HG02623 (cell line): ENCODE measurements around the gene ARAP1.

Source experiments
- ATAC-seq: cut with Tn5 transposase; IDR thresholded peaks from one replicate; pipeline ENCODE4 v1.9.1; 2021; ENCODE audit warnings: moderate library complexity; ENCODE audit not compliant: unreplicated experiment

Gene ARAP1

DNA sequence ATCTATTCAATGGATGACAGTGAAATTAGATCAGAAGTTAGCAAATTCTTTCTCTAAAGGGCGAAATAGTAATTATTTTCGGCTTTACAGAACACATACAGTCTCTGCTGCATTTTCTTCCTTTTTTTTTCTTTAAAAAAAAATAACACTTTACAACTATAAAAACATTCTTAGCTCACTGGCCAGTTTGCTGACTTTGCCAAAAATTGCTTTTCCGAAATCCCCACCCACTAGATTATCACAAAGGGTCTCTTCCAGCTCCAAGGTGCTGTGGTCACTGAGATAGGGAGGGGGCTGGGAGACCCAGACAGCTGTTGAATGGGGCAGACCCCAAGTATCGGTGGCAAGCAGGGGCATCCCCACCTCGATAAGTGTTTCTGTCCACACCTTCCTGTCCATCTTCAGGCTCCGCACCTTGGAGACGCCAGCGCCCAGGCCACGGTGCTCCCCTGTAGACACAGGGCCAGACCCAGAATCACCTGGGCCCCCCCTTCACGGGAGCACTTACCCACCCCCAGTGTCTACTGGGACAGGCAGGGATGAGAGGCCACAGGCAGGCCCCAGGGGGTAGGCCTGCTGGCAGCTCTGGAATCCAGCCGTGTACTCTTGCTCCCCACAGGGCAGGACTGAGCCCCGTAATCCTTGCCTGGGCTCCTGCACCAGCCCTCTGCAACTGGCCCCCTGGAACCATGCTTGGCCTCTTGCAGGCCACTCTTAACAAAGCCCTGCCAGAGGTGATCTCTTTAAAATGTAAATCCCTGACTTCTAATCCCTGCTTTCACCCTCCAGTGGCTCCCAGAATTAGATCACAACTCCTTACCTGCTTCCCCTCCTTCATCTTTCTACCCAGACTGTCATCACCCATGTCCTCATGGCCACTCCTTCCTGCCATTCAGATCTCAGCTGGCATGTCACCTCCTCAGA is 46.5 kb downstream of the ARAP1 start:
- no peak for ATAC-seq

GRCh38 chr11:72704783-72705265 is 47.4 kb downstream of the ARAP1 start:
- no peak for ATAC-seq

- no peak for ATAC-seq
These were observed 48.0 kb downstream of the ARAP1 start for GRCh38 chr11:72704028-72704782.

DNA sequence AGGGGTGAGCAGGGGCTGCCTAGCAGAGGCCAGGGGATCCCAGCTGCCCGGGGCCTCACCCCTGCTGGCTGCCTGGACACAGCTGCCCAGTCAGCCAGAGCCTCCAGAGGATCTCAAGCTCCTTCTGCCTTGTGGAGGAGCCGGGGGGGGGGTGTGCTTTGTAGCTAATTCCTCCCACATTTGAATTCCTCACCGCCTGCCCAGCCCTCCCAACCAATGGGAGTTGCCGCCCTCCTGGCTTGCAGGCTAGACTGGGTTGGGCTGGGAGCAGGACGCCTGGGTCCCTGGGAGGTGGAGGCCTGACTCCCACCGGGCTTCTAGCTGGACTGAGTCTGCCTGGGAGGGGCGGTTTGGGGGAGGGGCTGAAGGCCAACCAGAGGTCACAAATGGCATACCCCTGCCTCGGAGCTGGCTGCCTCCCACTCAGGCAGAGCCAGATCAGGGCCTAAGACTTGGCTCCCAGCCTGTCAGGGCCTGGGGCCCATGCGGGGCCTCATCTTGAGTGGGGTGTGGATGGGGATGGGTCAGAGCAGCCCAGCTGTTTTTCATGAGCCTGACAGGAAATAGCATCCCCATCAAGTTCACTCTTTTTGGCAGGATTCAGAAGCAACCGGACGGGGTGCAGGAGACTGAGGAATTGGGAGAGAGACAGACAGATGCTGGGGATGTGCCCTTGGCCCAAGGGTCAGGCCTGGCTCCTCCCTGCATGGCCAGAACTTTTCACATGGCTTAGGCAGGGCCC is 48.8 kb downstream of the ARAP1 start:
- ATAC-seq: no peak

DNA sequence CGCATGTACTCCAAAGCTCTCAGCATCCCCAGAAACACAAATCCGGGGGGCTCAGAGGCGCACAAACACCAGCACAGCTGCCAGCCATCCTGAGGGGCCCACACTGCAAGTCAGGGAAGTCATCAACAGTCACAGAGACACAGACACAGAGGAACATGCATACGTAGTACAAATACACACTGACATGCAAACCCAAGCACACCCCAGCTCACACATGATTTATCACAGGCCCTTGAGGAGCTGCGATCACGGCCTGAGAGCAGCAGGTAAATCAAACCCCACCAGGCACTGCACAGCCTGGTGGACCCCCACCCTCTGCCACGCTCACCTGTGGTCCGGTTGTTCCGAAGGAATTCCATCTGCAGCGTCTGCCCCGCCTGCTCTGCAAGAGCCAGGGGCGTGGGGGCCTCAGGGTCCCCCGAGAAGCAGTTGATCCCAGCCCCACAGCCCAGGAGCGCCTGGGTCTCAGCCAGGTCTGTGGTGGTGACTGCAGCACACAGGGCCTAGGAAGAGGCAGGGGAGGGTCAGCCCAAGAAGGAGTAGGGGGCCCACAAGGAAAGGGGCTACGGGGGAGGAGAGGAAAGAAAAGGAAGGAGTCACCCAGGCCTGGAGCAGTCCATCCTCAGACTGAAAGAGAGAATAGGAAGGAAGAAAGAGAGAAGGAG is 49.5 kb downstream of the ARAP1 start:
- no peak for ATAC-seq

GRCh38 chr11:72702096-72702495 is 50.1 kb downstream of the ARAP1 start:
- no peak for ATAC-seq

GRCh38 chr11:72701466-72701865 is 50.7 kb downstream of the ARAP1 start:
- no peak for ATAC-seq

GRCh38 chr11:72700146-72700545 is 52.1 kb downstream of the ARAP1 start:
- ATAC-seq: no peak

DNA sequence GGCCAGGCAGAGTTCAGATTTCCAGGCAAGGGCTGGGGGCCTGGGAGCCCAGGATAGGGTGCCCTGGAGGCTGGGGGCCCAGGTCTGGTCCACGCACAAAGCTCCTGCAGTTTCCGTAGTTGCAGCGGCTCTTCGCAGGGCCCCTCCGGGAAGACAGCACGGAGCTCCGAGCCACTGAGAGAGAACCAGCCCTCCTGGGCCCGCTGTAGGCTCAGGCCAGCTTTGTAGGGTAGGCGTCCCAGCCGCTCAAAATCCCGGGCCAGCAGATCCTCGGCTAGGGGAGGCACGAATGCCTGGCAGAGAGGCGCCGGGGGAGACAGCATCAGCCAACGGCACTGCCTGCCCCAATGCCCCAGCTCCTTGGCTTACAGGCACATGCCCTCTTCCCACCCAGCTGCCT is 54.4 kb downstream of the ARAP1 start:
- ATAC-seq: no peak

DNA sequence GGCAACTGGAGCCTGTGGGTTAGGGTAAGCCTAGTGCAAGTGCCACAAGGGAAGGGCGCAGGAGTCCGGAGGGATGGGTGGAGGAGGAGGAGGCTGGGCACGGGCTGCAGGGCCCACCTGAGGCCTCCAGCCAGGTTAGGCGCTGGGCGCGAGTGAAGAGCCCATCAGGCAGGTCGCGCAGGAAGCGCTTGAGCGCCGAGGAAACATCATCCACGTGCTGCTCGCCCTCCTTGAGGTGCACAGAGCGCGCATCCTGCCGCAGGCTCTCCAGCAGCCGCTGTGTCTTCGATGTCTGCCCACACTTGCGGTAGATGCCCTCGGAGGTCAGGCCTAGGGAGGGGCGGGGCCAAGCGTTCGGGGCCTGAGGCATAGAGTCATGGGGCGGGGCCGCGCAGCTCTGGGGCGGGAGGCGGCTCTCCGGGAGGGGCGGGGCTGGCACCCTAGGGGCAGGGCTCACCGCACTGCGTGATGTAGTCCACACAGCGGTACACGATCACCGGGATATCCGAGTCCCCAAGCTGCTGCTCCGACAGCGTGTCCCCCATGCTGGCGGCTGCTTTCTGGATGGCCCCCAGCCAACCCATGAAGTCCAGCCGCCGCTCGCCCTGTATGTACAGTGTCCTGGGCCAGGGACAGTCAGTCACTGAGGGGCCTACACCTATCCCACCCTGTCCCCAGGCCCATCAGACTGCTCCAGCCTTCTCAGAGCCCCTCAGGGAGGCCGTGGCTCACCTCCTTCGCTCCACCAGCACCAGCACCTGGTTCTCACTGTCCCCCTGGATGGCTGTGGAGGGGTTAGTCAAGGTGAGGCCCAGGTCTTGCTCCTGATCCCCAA is 55.1 kb downstream of the ARAP1 start:
- no peak for ATAC-seq

- ATAC-seq: no peak
These were observed 56.9 kb downstream of the ARAP1 start for GRCh38 chr11:72695354-72695753.

- no peak for ATAC-seq
These were observed 58.8 kb downstream of the ARAP1 start for GRCh38 chr11:72693271-72693968.

- no peak for ATAC-seq
These were observed 59.5 kb downstream of the ARAP1 start for GRCh38 chr11:72692498-72693237.

- ATAC-seq: no peak
These were observed 62.0 kb downstream of the ARAP1 start for GRCh38 chr11:72690166-72690565.

DNA sequence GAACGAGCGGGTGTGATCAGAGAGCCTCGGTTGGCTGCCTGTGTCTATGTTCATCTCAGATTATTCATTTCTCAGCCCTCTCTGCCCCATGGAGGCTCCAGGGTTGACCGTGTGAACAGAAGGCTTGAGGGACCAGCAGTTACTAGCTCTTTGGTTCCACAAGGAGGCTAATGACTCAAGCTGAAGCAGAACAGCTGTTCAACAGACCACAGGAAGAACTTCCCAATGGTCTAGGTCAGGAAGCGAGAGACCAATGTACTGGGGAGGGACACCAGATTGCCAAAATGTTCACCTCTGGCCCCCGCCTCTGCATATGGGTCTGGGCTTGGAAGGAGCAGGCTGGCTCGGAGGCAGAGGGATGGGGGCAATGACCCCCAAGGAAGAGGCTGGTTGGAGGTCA is 63.3 kb downstream of the ARAP1 start:
- no peak for ATAC-seq

GRCh38 chr11:72688486-72688885 is 63.7 kb downstream of the ARAP1 start:
- no peak for ATAC-seq

GRCh38 chr11:72687326-72687725 is 64.9 kb downstream of the ARAP1 start:
- no peak for ATAC-seq

- ATAC-seq: no peak
These were observed 65.5 kb downstream of the ARAP1 start for GRCh38 chr11:72686639-72687220.
